GM18511 (cell line): ENCODE data around the gene POLE.
"Not testable (repeated sequence)": the region's sequence is repeated elsewhere in the genome, so short reads cannot be mapped to it uniquely, and the experiment has no call there.

Experiments
- ATAC-seq: cut with Tn5 transposase; IDR thresholded peaks from one replicate; pipeline ENCODE4 v1.9.1; 2021; ENCODE audit warnings: mild to moderate bottlenecking, moderate library complexity; ENCODE audit not compliant: unreplicated experiment

The POLE gene

GRCh38 chr12:132719141-132719953 is 32.2 kb upstream of the POLE start:
- no peak for ATAC-seq

- no peak for ATAC-seq
These were observed 31.5 kb upstream of the POLE start for GRCh38 chr12:132718644-132719043.

GRCh38 chr12:132717531-132718387 is 30.6 kb upstream of the POLE start:
- ATAC-seq = no peak

GRCh38 chr12:132717011-132717410 is 29.9 kb upstream of the POLE start:
- ATAC-seq = no peak

GRCh38 chr12:132716356-132716755 is 29.2 kb upstream of the POLE start:
- ATAC-seq = no peak

GRCh38 chr12:132715874-132716273 is 28.7 kb upstream of the POLE start:
- ATAC-seq = no peak

- ATAC-seq = no peak
These were observed 26.0 kb upstream of the POLE start for GRCh38 chr12:132713123-132713522.

- ATAC-seq = peak; percentile 24
These were observed 24.1 kb upstream of the POLE start for GRCh38 chr12:132711080-132711843.

- peak; percentile 88 for ATAC-seq
These were observed 23.4 kb upstream of the POLE start, which contains the start of gene PGAM5 for GRCh38 chr12:132710405-132711079. Gene PGAM5, plus strand, starts transcription at chr12:132710842. Its CDS starts 35 bp downstream, at chr12:132710877.

GRCh38 chr12:132710043-132710404 is 22.9 kb upstream of the POLE start:
- peak; percentile 46 for ATAC-seq

- ATAC-seq = no peak
These were observed 21.0 kb upstream of the POLE start for GRCh38 chr12:132708150-132708549.

GRCh38 chr12:132707241-132707640 is 20.1 kb upstream of the POLE start:
- no peak for ATAC-seq

GRCh38 chr12:132703641-132704040 is 16.5 kb upstream of the POLE start:
- ATAC-seq = no peak

GRCh38 chr12:132702640-132703039 is 15.5 kb upstream of the POLE start:
- ATAC-seq = no peak

- peak; percentile 65 for ATAC-seq
These were observed 13.2 kb upstream of the POLE start for GRCh38 chr12:132700212-132700822.

- ATAC-seq = no peak
These were observed 11.2 kb upstream of the POLE start for GRCh38 chr12:132698341-132698740.

- no peak for ATAC-seq
These were observed 8.3 kb upstream of the POLE start for GRCh38 chr12:132695431-132695830.

GRCh38 chr12:132694888-132695287 is 7.7 kb upstream of the POLE start:
- ATAC-seq = not testable (repeated sequence)

- not testable (repeated sequence) for ATAC-seq
These were observed 4.9 kb upstream of the POLE start for GRCh38 chr12:132692030-132692429.

GRCh38 chr12:132690112-132690511 is 3.0 kb upstream of the POLE start:
- no peak for ATAC-seq
